ENCODE measurements around the gene RTN1. TPM values are rescaled to one million over a fixed set of nuclear protein-coding genes. Genes with fewer than 3 reads are reported as not detected.
"Not testable (repeated sequence)": the region's sequence is repeated elsewhere in the genome, so short reads cannot be mapped to it uniquely, and the experiment has no call there.

The RTN1 gene
- total RNA-seq, 1 donor from 2014 or later: 518 TPM

DNA sequence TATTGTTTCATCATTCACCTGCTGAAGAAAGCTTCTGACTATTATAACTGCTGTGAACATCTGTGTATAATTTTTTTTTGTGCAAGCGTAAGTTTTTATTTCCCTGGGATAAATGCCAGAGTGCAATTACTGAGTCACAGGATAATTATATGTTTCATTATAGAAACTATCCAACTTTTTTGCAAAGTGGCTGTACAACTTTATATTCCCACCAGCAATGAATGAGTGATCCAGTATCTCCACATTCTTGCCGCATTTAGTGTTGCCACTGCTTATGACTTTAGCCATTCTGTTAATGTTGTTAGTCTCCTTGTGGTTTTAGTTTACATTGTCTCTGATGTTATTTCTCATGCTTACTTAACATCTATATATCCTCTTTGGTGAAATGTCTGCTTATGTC is 205.8 kb downstream of the RTN1 start:
- peaks cover 11% of the 10 kb centered on the region for H3K9me3 Mint-ChIP-seq (ENCODE audit: unreplicated experiment)
- H3K27ac Mint-ChIP-seq (ENCODE audit: unreplicated experiment): no peak overlapping the region
- DNase-seq: no peak
- H3K4me3 Mint-ChIP-seq (ENCODE audit: unreplicated experiment): no peak overlapping the region
- no peaks in the 10 kb centered on the region for H3K36me3 Mint-ChIP-seq (ENCODE audit: unreplicated experiment)
- H3K27me3 Mint-ChIP-seq (ENCODE audit: unreplicated experiment): no peaks in the 10 kb centered on the region
- no peaks in the 10 kb centered on the region for H3K4me1 Mint-ChIP-seq (ENCODE audit: low read depth, unreplicated experiment)
- TF ChIP-seq, protein P1, sequence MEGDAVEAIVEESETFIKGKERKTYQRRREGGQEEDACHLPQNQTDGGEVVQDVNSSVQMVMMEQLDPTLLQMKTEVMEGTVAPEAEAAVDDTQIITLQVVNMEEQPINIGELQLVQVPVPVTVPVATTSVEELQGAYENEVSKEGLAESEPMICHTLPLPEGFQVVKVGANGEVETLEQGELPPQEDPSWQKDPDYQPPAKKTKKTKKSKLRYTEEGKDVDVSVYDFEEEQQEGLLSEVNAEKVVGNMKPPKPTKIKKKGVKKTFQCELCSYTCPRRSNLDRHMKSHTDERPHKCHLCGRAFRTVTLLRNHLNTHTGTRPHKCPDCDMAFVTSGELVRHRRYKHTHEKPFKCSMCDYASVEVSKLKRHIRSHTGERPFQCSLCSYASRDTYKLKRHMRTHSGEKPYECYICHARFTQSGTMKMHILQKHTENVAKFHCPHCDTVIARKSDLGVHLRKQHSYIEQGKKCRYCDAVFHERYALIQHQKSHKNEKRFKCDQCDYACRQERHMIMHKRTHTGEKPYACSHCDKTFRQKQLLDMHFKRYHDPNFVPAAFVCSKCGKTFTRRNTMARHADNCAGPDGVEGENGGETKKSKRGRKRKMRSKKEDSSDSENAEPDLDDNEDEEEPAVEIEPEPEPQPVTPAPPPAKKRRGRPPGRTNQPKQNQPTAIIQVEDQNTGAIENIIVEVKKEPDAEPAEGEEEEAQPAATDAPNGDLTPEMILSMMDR (IDR thresholded peaks at IDR 0.05; ENCODE audit: partially characterized antibody, unreplicated experiment): no peak

DNA sequence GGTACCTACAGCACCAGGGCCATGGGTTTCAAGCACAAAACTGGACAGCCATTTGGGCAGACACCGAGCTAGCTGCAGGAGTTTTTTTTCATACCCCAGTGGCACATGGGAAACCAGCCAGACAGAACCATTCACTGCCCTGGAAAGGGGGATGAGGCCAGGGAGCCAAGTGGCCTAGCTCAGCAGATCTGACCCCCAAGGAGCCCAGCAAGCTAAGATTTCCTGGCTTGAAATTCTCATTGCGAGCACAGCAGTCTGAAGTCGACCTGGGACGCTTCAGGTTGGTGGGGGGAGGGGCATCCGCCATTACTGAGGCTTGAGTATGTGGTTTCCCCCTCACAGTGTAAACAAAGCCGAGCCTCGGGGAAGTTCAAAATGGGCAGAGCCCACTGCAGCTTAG is 212.8 kb downstream of the RTN1 start:
- H3K27ac Mint-ChIP-seq (ENCODE audit: unreplicated experiment): no peak overlapping the region
- H3K4me3 Mint-ChIP-seq (ENCODE audit: unreplicated experiment): no peak overlapping the region
- peaks cover 4% of the 10 kb centered on the region for H3K36me3 Mint-ChIP-seq (ENCODE audit: unreplicated experiment)
- TF ChIP-seq, protein P1 (IDR thresholded peaks at IDR 0.05; ENCODE audit: partially characterized antibody, unreplicated experiment): no peak
- DNase-seq: no peak
- H3K27me3 Mint-ChIP-seq (ENCODE audit: unreplicated experiment): peaks cover 4% of the 10 kb centered on the region
- no peaks in the 10 kb centered on the region for H3K4me1 Mint-ChIP-seq (ENCODE audit: low read depth, unreplicated experiment)
- peaks cover 7% of the 10 kb centered on the region for H3K9me3 Mint-ChIP-seq (ENCODE audit: unreplicated experiment)

DNA sequence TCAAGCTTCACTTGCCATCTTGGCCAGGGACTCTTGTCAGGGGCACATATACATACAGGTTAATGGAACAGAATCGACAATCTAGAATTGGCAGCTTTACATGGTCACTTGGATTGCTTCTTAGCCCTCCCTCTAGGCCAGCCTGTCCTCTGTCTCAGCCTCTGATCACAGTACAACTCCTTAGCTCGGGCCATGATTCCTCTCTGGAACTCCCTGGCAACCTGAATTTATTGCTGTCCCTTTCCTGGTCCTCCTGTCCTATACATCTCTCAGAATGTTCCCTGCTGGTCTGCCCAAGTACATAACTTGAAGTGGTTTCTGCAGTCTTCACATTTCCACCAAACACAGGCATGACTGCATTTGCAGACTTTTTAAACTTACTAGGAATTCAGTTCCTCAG is 214.1 kb downstream of the RTN1 start:
- Mint-ChIP-seq H3K27me3 (ENCODE audit: unreplicated experiment) (peaks cover 4% of the 10 kb centered on the region), H3K4me3 (ENCODE audit: unreplicated experiment) (no peak overlapping the region), H3K9me3 (ENCODE audit: unreplicated experiment) (peaks cover 3% of the 10 kb centered on the region), H3K36me3 (ENCODE audit: unreplicated experiment) (peaks cover 10% of the 10 kb centered on the region), H3K27ac (ENCODE audit: unreplicated experiment) (no peak overlapping the region), H3K4me1 (ENCODE audit: low read depth, unreplicated experiment) (no peaks in the 10 kb centered on the region)
- TF ChIP-seq, protein P1 (IDR thresholded peaks at IDR 0.05; ENCODE audit: partially characterized antibody, unreplicated experiment): no peak
- DNase-seq: no peak

DNA sequence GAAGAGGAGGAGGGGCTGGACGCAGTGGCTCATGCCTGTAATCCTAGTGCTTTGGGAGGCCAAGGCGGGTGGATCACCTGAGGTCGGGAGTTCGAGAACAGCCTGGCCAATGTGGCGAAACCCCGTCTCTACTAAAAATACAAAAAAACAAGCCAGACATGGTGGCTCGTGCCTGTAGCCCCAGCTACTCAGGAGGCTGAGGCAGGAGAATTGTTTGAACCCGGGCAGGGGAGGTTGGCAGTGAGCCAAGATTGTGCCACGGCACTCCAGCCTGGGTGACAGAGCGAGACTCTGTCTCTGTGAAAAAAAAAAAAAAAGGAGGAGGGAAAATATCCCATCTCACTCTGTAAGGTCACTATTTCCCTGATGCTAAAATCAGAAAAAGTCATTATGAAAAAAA is 216.4 kb downstream of the RTN1 start:
- not testable (repeated sequence) for H3K36me3 Mint-ChIP-seq (ENCODE audit: unreplicated experiment); H3K4me1 Mint-ChIP-seq (ENCODE audit: low read depth, unreplicated experiment); H3K4me3 Mint-ChIP-seq (ENCODE audit: unreplicated experiment); H3K27me3 Mint-ChIP-seq (ENCODE audit: unreplicated experiment); H3K27ac Mint-ChIP-seq (ENCODE audit: unreplicated experiment); H3K9me3 Mint-ChIP-seq (ENCODE audit: unreplicated experiment); DNase-seq

DNA sequence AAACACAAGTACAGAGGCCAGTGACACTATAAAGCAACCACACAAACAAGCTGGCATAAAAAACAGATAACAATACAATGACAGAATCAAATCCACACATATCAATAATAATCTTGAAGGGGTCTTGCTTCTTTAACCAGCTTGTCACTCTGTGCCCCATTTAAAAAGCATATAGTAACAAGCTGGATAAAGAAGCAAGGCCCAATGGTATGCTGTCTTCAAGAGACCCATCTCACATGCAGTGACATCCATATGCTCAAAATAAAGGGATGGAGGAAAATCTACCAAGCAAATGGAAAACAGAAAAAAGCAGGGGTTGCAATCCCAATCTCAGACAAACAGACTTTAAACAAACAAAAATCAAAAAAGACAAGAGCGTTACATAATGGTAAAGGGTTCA is 223.7 kb downstream of the RTN1 start:
- H3K36me3 Mint-ChIP-seq (ENCODE audit: unreplicated experiment): peaks cover 23% of the 10 kb centered on the region
- not testable (repeated sequence) for H3K27ac Mint-ChIP-seq (ENCODE audit: unreplicated experiment); DNase-seq; H3K4me1 Mint-ChIP-seq (ENCODE audit: low read depth, unreplicated experiment); H3K27me3 Mint-ChIP-seq (ENCODE audit: unreplicated experiment); H3K4me3 Mint-ChIP-seq (ENCODE audit: unreplicated experiment); H3K9me3 Mint-ChIP-seq (ENCODE audit: unreplicated experiment)

DNA sequence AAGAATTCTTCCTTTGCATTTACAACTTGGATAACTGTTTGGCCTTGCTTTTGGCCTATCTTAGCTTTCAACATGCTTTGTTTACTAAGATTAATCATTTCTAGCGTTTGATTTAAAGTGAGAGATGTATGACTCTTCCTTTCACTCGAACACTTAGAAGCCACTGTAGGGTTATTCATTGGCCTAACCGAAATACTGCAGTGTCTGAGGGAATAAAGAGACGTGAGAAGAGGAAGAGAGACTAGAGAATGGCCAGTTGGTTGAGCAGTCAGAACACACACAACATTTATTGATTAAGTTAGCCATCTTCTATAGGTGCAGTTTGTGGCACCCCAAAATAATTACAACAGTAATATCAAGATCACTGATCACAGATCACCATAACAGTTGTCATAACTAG is 231.7 kb downstream of the RTN1 start:
- no peak for DNase-seq
- H3K27me3 Mint-ChIP-seq (ENCODE audit: unreplicated experiment): no peaks in the 10 kb centered on the region
- TF ChIP-seq, protein P1 (IDR thresholded peaks at IDR 0.05; ENCODE audit: partially characterized antibody, unreplicated experiment): no peak
- H3K27ac Mint-ChIP-seq (ENCODE audit: unreplicated experiment): no peak overlapping the region
- H3K9me3 Mint-ChIP-seq (ENCODE audit: unreplicated experiment): peaks cover 3% of the 10 kb centered on the region
- H3K4me3 Mint-ChIP-seq (ENCODE audit: unreplicated experiment): no peak overlapping the region
- no peaks in the 10 kb centered on the region for H3K4me1 Mint-ChIP-seq (ENCODE audit: low read depth, unreplicated experiment)
- peaks cover 25% of the 10 kb centered on the region for H3K36me3 Mint-ChIP-seq (ENCODE audit: unreplicated experiment)

Measured in glutamatergic neuron (in vitro differentiated cells).